B cell (primary cell): ENCODE results near the gene SLC6A1. TPM values are rescaled to one million over a fixed set of nuclear protein-coding genes. Genes with fewer than 3 reads are reported as not detected.

Source experiments
- ATAC-seq: fragments of 200-7000 bp; cut with Tn5 transposase; one replicate; pipeline ENCODE4 v1.10.0; 2021; ENCODE audit warnings: low read depth, mild to moderate bottlenecking, moderate number of reproducible peaks, moderate library complexity
- CTCF ChIA-PET: fragments of 350-600 bp; sonication (Branson Sonifier 250); formaldehyde crosslinking; loops from one replicate; lab custom pipeline; 2021; ENCODE audit warnings: antibody characterized with exemption, inconsistent platforms; lab: Charles Lee
- POLR2A ChIA-PET: fragments of 350-600 bp; sonication (Branson Sonifier 250); formaldehyde crosslinking; loops from one replicate; lab custom pipeline; 2021; ENCODE audit warnings: antibody characterized with exemption; lab: Charles Lee
- DNase-seq: peaks from one replicate; pipeline ENCODE4 v3.0.0; 2013
- H2AFZ ChIP-seq: 2 replicates; pipeline ENCODE4 v1.6.1; 2012; ENCODE audit warnings: mild to moderate bottlenecking, low read depth, low read length; ENCODE audit not compliant: insufficient read depth, poor library complexity, severe bottlenecking
- H3K27ac ChIP-seq, 2 donors: 1 replicate in 1 of 2; 2 replicates in 1 of 2; pipeline ENCODE4 v1.5.1; 2012 to 2013; ENCODE audit warnings: low read length in 2 of 2, mild to moderate bottlenecking in 2 of 2, moderate library complexity in 1 of 2
- H3K27me3 ChIP-seq, 4 experiments: fragments of 200-600 bp in 1 of 4; sonication (generic) in 1 of 4; replicated peaks in 1 of 4; 1 replicate in 2 of 4; 2 replicates in 2 of 4; pipeline versions ENCODE4 v1.6.1 to v1.7.0; 2013 to 2016; ENCODE audit warnings: low read length in 3 of 4, mild to moderate bottlenecking in 2 of 4, mixed read lengths in 1 of 4, moderate library complexity in 1 of 4; ENCODE audit not compliant: insufficient read depth in 4 of 4, control insufficient read depth in 3 of 4; ENCODE audit errors: control extremely low read depth in 1 of 4
- H3K36me3 ChIP-seq, 2 experiments: replicated peaks in 1 of 2; 1 replicate in 1 of 2; 2 replicates in 1 of 2; pipeline versions ENCODE4 v1.6.1 to v1.7.1; 2013; ENCODE audit warnings: low read length in 1 of 2; ENCODE audit not compliant: insufficient read depth in 2 of 2, control insufficient read depth in 1 of 2; ENCODE audit errors: control extremely low read depth in 1 of 2, extremely low read depth in 1 of 2
- H3K4me1 ChIP-seq, 2 donors: fragments of 200-600 bp in 1 of 2; sonication (generic) in 1 of 2; 1 replicate in 1 of 2; 2 replicates in 1 of 2; pipeline versions ENCODE4 v1.5.1 to v1.6.1; 2013 to 2017; ENCODE audit warnings: low read length in 2 of 2; ENCODE audit not compliant: control insufficient read depth in 2 of 2, insufficient read depth in 2 of 2
- H3K4me2 ChIP-seq: replicated peaks from 2 replicates; pipeline ENCODE3; 2012; ENCODE audit warnings: mild to moderate bottlenecking, low read depth, low read length; ENCODE audit not compliant: poor library complexity, severe bottlenecking
- H3K4me3 ChIP-seq, 5 experiments: fragments of 200-600 bp in 1 of 5; sonication (generic) in 1 of 5; 1 replicate in 3 of 5; 2 replicates in 2 of 5; pipeline versions ENCODE4 v1.5.1 to v1.7.0; 2011 to 2016; ENCODE audit warnings: low read length in 4 of 5, mild to moderate bottlenecking in 4 of 5, low read depth in 2 of 5, control low read depth in 1 of 5, moderate library complexity in 1 of 5; ENCODE audit not compliant: insufficient read depth in 1 of 5; ENCODE audit errors: control extremely low read depth in 1 of 5, extremely low read depth in 1 of 5
- H3K79me2 ChIP-seq: fragments of 200-600 bp; sonication (generic); one replicate; pipeline ENCODE4 v1.6.0; 2016; ENCODE audit warnings: low read length; ENCODE audit not compliant: control insufficient read depth, insufficient read depth
- H3K9ac ChIP-seq: fragments of 200-600 bp; sonication (generic); 2 replicates; pipeline ENCODE4 v1.6.1; 2017; ENCODE audit warnings: mild to moderate bottlenecking, low read length, moderate library complexity
- H3K9me3 ChIP-seq, 3 donors: one replicate each; pipeline versions ENCODE4 v1.6.1 to v1.7.1; 2013; ENCODE audit warnings: low read length in 2 of 3; ENCODE audit not compliant: control insufficient read depth in 2 of 3, insufficient read depth in 1 of 3; ENCODE audit errors: control extremely low read depth in 1 of 3
- H4K20me1 ChIP-seq: 2 replicates; pipeline ENCODE4 v1.6.0; 2012; ENCODE audit warnings: mild to moderate bottlenecking, low read length; ENCODE audit not compliant: insufficient read depth, control insufficient read depth, poor library complexity, severe bottlenecking
- H3K27ac Mint-ChIP-seq: one replicate; pipeline ENCODE4 v1.8.0; 2021; ENCODE audit warnings: mixed read lengths
- H3K27me3 Mint-ChIP-seq: one replicate; pipeline ENCODE4 v1.8.0; 2021; ENCODE audit warnings: mixed read lengths
- H3K4me1 Mint-ChIP-seq: one replicate; pipeline ENCODE4 v1.8.0; 2021; ENCODE audit warnings: mixed read lengths
- H3K4me3 Mint-ChIP-seq: one replicate; pipeline ENCODE4 v1.8.0; 2021; ENCODE audit warnings: mixed read lengths
- H3K9me3 Mint-ChIP-seq: one replicate; pipeline ENCODE4 v1.8.0; 2022; ENCODE audit warnings: mixed read lengths; ENCODE audit not compliant: insufficient read depth
- EZH2 ChIP-seq: IDR thresholded peaks from 2 replicates; pipeline ENCODE4 v1.6.1; 2012; ENCODE audit warnings: borderline replicate concordance, low read depth, mild to moderate bottlenecking, moderate library complexity, low read length; ENCODE audit not compliant: insufficient read depth, poor library complexity, severe bottlenecking
- WGBS: methylation state at CpG from one replicate; pipeline ENCODE4 v1.1.5; 2013; ENCODE audit warnings: missing lambda C conversion rate; ENCODE audit not compliant: insufficient coverage; 5-methylcytosine and 5-hydroxymethylcytosine counted together
- intact Hi-C: fragments of 100-400 bp; cut with micrococcal nuclease; formaldehyde crosslinking; loops from one replicate; pipeline ENCODE4 v1.10.0; 2022
- polyA plus RNA-seq: library from polyadenylated mRNA; depleted of rRNA; stranded (reverse); fragments of >200 nt; gene quantifications from 2 replicates; pipeline ENCODE4 v1.2.3, GENCODE V29; 2012
- total RNA-seq, 2 donors: library from RNA; stranded (reverse); fragments of 120-200 nt in 1 of 2; gene quantifications; 1 replicate in 1 of 2; 2 replicates in 1 of 2; pipeline versions ENCODE4 v1.2.3 to v1.2.4, GENCODE V29; 2013 to 2022
- TF ChIP-seq, protein P1 (sequence below): fragments of 200-600 bp; IDR thresholded peaks from one replicate; pipeline ENCODE4 v1.8.0; 2022; ENCODE audit warnings: antibody characterized with exemption, mild to moderate bottlenecking

The SLC6A1 gene
- total and polyA plus RNA-seq, 2 donors (not counting 1 experiment from before 2014, with no cell fraction given), result not detected

DNA sequence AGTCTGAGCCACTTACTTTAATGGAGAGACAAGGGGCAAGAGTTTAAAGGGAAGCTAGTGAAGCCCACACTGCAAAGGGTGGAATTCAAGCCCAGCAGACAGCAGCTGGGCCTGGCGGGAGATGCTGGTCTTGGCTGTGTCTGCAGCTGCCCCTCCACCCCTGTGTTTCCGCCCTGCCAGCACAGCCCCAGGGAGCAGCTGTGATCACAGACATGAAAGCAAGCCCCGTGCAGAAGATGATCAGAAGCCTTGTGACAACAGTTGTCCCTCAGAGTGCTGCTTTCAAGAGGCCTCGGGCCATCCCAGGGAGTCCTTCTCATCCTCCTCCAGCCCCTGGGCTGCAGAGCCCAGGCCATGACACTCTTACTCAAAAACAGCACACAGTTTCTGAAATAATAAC, 24.1 kb upstream of the SLC6A1 start:
- H3K27ac ChIP-seq, result no peak overlapping the region
- no peak for TF ChIP-seq EZH2
- TF ChIP-seq, protein P1, sequence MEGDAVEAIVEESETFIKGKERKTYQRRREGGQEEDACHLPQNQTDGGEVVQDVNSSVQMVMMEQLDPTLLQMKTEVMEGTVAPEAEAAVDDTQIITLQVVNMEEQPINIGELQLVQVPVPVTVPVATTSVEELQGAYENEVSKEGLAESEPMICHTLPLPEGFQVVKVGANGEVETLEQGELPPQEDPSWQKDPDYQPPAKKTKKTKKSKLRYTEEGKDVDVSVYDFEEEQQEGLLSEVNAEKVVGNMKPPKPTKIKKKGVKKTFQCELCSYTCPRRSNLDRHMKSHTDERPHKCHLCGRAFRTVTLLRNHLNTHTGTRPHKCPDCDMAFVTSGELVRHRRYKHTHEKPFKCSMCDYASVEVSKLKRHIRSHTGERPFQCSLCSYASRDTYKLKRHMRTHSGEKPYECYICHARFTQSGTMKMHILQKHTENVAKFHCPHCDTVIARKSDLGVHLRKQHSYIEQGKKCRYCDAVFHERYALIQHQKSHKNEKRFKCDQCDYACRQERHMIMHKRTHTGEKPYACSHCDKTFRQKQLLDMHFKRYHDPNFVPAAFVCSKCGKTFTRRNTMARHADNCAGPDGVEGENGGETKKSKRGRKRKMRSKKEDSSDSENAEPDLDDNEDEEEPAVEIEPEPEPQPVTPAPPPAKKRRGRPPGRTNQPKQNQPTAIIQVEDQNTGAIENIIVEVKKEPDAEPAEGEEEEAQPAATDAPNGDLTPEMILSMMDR, result no peak
- H3K27ac Mint-ChIP-seq, result no peak overlapping the region

DNA sequence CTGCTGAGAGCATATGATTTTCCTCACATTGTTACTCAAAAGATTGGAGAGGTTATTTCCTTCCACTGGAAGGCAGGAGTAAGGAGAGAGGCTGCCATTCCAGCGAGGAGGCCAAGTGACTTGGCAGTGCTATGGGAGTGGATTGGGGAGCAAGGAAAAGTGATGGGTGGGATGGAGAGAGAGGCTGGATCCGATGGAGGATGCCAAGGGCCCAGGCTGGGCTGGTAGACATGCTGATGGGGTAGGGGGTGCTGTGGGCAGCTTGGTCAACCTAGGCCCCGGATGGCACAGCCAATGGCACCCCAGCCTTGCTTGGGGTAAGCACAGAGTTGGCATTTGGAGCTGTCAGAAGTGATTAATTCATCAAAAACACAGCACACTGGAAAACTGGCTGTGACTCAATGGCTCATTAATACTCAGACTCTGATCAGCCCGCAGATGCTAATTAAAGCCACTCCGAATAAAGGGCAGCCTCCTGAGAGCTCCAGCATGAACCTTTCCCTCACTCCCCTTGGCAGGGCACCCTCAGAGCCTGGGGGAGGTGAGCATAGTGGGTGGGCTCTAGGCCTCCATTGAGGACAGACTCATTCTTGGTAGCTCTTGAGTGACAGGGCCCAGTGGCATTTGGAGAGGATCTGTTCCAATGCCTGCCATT, 22.1 kb upstream of the SLC6A1 start:
- WGBS, result 72% methylated on average over 3 of the region's 5 CpGs
- ATAC-seq (no peak), DNase-seq (no peak)
- Histone ChIP-seq H3K4me2 (no peak overlapping the region), H3K27me3 (no peaks in the 10 kb centered on the region), H3K4me1 (no peaks in the 10 kb centered on the region), H3K27ac (no peak overlapping the region), H2AFZ (no peak overlapping the region), H3K9me3 (no peaks in the 10 kb centered on the region), H3K36me3 (no peaks in the 10 kb centered on the region), H3K9ac (no peak overlapping the region), H3K4me3 (no peak overlapping the region), H3K79me2 (no peaks in the 10 kb centered on the region), H4K20me1 (no peaks in the 10 kb centered on the region)
- Mint-ChIP-seq H3K4me3 (no peak overlapping the region), H3K4me1 (no peaks in the 10 kb centered on the region), H3K27me3 (peaks cover 32% of the 10 kb centered on the region), H3K9me3 (no peaks in the 10 kb centered on the region), H3K27ac (no peak overlapping the region)
- TF ChIP-seq, protein P1, result no peak
- no peak for TF ChIP-seq EZH2
- POLR2A ChIA-PET, result no interaction called here
- intact Hi-C loops, result no loop called here
- CTCF ChIA-PET, result no interaction called here

More for the DNA sequence above, 24.1 kb upstream of the SLC6A1 start:
- Histone ChIP-seq H3K4me1 (no peaks in the 10 kb centered on the region), H2AFZ (no peak overlapping the region), H3K79me2 (no peaks in the 10 kb centered on the region), H3K4me2 (no peak overlapping the region), H3K9ac (no peak overlapping the region), H3K27me3 (peaks cover 0 to 2% (median 0%) of the 10 kb centered on the region in 4 experiments), H4K20me1 (no peaks in the 10 kb centered on the region), H3K4me3 (no peak overlapping the region), H3K36me3 (no peaks in the 10 kb centered on the region), H3K9me3 (no peaks in the 10 kb centered on the region)
- Mint-ChIP-seq H3K9me3 (no peaks in the 10 kb centered on the region), H3K4me1 (no peaks in the 10 kb centered on the region), H3K27me3 (peaks cover 35% of the 10 kb centered on the region), H3K4me3 (no peak overlapping the region)
- POLR2A ChIA-PET, result no interaction called here
- intact Hi-C loops, result no loop called here
- ATAC-seq (no peak), DNase-seq (no peak)
- WGBS, result 49% methylated on average over 4 of the region's 4 CpGs
- CTCF ChIA-PET, result interaction anchor here (0.9 kb wide), 1 partner anchor 15 kb away, joined by 3 read pairs; no protein-coding TSS in a partner anchor
